Heart left ventricle (tissue), 13 donors: ENCODE data around the gene PGS1.

Experiments used
- CTCF ChIP-seq, 12 donors: fragments of 200-600 bp; sonication (generic) in 4 of 12; IDR thresholded peaks; one replicate each; pipeline versions ENCODE4 v1.5.0 to v1.8.0; 2018 to 2022; ENCODE audit warnings: antibody characterized with exemption in 12 of 12, mild to moderate bottlenecking in 5 of 12
- POLR2A ChIP-seq, 2 donors: fragments of 450-650 bp; IDR thresholded peaks; one replicate each; pipeline ENCODE4 v1.6.1; 2017; ENCODE audit warnings: antibody characterized with exemption in 2 of 2, mild to moderate bottlenecking in 2 of 2, moderate library complexity in 2 of 2
- donor health status: ischemic (EF 13 %, LVEDD 7.1; RV severe dilation, severe dysfunction).
- donor health status: DM: no; HTN: yes; CAD: no.
- donor health status: DM: no; HTN: no; CAD: no.
- donor health status: ischemic (EF 25% LVEDD 6.9; RV normal size, moderate dysfunction).
- donor health status: ischemic (EF 25% LVEDD 5.7; RV mildly dilated, moderate dysfunction).
- donor health status: ischemic (EF 35%, LVEDD 5.7; RV mildly dilated, moderate dysfunction).
- donor health status: nonischemic (EF 11% LVEDD 7.7; RV severe dilation, severe dysfunction).
- donor health status: DM: yes; HTN: yes; CAD: no.
- donor health status: PGD.
- donor health status: ischemic (EF 29% LVEDD 5.4; RV normal size, mild dysfunction).
- donor health status: nonischemic (EF 23%, LVEDD 6.1; RV moderate dilation, normal function).

GRCh38 chr17:78466786-78467715, 88.6 kb downstream of the PGS1 start:
- TF ChIP-seq CTCF (IDR thresholded peaks at IDR 0.05) (no peak), POLR2A (IDR thresholded peaks at IDR 0.05) (no peak)
